ENCODE measurements around the gene HBP1.
A peak's percentile ranks its signal among the peaks of the same experiment; 100 is the strongest.
"Not testable (repeated sequence)": the region's sequence is repeated elsewhere in the genome, so short reads cannot be mapped to it uniquely, and the experiment has no call there.

Gene HBP1

DNA sequence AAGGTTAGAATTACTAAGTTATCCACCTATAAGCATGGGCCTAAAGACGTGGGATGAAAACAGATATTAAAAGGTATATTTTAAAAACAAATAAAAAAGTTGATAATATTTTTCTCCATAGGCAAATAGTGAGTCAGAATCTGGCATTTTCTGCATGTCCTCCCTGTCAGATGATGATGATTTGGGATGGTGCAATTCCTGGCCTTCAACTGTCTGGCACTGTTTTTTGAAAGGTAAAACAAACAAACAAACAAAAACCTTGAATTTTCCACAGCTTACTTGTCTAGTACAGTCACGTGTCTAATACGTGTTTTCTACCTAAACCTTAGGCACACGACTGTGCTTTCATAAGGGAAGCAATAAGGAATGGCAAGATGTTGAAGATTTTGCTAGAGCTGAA is 17.4 kb downstream of the HBP1 start:
- no peak for DNase-seq

DNA sequence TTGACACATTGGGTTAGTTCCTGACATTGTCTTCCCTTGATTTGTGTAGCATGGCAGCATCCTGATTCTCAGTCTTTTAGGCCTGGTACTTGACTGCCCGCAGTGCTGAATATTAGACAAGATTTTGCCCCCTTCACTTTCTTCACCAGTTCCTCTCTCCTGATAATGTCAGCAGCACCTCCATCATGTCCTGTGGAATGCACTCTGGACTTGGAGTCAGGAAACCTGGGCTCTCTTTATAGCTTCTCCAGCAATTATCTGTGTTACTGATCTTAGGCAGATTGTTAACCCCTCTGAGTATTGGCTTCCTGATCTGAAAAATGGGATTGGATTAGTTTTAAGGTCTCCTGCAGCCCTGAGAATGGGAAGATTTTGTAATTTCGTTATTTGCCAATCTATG is 19.0 kb downstream of the HBP1 start:
- no peak for DNase-seq

DNA sequence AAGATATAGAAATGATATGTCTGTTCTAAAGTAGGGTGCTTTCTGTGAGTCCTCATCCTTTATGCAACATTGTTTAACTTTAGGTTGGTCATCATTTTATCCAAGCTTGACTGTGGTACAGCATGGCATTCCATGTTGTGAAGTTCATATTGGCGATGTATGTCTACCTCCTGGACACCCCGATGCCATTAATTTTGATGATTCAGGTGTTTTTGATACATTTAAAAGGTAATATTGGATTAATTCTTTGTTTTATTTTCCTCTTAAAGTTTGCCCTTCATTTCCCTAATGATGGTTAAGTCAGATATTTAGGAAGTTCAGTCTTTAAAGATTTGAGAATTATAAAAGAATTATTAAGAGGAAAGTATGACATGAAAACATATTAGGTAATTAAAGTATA is 21.3 kb downstream of the HBP1 start:
- no peak for DNase-seq

DNA sequence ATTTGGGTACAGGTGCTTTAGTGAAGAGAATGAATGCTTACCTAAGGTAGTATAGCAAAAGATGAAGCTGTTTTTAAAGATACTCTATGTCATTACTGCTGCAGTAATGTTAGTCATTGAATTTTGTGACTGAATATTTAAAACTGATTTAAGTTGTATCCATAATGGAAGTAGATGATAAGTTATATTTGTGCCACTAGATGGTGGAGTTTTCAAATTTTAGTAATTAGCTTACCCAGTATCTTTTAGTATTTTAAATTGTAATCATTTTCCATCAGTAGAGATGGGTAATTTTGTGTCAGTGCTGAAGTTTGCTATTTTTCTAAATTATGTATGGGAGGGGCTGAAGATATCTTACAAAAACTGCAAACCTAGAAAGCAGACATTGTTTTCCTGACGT is 25.2 kb downstream of the HBP1 start:
- DNase-seq, result no peak

DNA sequence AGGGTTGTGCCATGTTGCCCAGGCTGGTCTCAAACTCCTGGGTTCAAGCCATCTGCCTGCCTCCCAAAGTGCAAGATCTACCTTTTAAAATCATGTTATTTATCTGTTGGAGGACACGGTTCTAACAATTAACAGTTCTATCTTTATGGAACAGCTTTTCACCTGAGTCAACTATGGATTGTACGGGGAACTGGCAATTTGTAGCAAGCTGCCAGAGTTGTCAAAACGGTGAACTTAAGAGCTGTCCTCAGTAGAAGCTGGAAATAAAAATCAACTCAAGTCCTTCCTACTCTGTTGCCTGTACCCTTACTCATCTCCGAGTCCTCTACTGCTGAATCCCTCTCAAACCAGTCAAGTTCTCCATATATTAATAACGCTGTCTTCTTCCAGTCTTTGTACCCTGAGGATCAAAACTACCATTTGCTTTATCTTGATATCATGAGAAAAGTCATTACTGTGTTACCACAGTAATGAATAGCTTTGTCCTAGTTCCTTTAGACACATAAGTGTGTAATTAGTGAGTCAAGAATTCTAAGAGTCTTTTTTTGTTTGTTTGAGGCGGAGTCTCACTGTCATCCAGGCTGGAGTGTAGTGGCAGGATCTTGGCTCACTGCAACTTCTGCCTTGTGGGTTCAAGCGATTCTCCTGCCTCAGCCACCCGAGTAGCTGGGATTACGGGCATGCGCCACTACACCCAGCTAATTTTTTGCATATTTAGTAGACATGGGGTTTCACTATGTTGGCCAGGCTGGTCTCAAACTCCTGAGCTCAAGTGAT is 28.2 kb downstream of the HBP1 start:
- DNase-seq, result no peak

DNA sequence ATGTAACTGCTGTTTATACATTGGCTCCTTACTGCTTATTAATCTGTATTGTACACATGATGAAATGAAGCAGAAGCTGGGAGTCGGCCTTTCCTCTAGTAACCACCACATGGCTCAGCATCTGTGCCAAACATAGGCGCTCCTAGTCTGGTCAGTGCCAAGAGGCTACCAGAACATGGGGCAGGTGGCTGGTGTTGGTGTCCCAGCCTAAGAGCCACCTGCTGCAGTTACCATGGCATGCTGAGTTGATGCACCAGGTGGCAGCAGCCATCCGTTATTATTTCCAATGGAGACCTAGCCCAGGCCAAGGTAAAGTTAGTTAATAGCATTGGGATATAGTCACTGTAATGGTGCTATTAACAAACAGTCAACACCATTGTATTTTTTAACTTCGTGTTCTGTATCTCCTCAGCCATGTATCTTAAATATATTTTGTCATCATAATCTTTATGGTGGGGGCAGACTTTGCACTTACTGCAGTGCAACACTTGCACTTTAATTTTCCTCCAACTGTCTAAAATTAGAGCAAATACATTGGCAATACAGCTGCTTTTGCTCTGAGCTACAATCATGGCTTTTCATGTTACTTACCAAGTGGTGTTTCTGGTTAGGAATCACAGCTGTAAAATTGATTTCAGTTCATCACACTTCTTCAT is 33.1 kb downstream of the HBP1 start:
- DNase-seq, result peak; percentile 25 to 35

DNA sequence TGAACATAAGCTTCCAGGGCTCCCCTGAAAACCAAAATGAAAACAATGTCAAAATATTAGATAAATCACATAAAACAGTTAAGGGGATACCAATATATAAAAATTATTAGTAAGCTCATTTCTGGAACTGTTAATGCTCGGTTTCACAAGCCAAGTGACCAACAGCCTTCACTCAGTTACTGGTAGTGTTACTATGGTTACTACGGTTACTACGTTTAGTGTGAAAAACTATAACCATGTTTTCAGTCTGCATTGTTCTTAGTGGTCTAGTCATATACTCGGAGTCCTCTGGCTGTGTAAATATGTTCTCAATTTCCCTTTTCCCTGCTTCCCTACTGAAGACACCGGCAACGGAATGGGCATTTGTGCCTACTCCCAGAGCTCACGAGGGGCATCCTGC is 34.8 kb downstream of the HBP1 start:
- DNase-seq, result no peak

DNA sequence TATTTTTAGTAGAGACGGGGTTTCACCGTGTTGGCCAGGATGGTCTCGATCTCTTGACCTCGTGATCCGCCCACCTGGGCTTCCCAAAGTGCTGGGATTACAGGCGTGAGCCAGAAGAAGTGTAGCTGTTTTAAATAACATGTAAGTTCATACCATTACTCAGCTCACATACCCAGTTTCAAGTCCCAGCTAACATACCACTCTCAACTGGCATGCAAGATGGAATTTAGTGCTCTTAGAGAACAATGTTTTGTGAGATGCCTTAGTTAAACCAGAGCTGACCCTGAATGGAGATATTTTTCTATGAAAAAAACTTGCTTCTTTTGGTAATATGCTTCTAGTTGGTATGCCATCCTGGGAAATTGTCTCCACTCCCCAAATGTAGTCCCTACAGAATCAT is 37.3 kb downstream of the HBP1 start:
- no peak for DNase-seq

DNA sequence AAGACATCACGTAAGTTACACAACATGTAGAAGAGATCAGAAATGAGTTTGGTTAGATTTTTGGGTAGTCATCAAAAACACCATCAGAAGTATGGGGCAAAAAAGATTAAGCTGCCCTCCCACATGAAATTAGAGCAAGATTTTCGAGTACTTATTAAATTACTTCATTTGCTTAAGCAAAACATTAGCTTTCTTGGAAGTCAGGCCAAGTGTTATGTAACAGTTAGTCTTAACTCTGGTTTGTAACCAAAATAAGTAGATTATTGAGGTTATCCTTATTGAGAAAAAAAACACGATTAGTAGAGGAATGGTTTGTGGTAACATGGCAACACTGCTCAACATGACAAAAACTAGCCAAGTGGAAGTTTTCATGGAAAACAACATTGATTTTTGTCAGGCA is 37.9 kb downstream of the HBP1 start:
- no peak for DNase-seq

DNA sequence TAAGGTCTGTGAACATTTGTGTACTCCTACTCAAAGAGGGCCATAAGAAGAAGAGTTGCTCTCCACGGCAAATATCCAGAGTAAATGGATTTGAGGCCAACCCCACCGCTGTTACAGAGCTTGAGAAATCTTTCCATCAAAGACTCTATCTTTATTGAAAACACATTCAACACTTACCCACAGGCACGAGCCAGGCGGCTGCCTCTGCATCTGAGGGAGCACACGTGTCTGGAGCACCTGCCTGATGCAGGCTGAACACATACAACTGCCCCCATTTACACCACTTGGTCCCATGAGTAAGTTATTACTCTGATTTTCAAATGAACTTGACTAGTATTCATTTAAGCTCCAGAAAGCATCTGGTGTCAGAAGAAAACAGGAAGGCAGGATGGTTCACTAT is 38.7 kb downstream of the HBP1 start:
- no peak for DNase-seq

DNA sequence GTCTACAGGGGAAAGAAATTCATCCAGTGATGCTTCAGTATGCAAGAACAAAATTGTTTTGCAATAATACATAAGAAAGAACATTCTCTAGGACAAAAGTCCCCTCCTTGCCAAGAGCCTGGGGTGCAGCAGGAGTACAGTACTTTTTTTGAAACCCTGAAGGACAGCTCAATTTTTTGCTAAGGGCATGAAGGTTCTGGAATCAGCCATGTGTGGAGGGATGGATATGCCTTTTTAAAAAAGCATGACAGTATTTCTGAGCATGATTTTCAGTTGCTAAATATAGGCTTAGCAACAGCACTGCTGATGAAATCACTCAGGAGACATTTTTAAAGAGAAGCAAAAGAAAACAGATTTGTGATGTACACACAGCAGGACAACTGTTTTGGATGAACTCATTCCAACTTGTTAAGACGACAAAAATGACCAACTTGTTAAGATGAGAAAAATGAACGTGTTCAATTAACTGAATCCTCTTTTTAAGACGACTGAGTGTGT is 39.3 kb downstream of the HBP1 start:
- DNase-seq, result no peak

DNA sequence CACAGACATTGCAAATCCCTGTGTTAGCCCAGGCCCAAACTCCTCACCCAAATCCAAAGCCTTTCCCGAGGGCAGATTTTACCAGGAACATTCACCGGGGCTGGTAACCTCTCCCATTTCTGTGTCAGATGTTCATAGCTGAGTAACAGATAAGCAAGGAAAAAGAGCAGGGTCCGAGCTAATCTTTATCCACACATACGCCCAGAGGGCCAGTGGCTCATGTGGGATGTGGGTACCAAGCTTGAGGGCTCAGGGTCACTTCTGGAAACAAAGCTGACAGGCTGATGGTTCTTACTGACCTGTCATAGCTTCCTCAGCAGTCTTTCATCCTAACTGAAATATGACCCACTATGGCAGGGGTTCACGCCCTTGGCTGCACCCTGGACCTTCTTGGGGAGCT is 39.8 kb downstream of the HBP1 start:
- DNase-seq, result no peak

DNA sequence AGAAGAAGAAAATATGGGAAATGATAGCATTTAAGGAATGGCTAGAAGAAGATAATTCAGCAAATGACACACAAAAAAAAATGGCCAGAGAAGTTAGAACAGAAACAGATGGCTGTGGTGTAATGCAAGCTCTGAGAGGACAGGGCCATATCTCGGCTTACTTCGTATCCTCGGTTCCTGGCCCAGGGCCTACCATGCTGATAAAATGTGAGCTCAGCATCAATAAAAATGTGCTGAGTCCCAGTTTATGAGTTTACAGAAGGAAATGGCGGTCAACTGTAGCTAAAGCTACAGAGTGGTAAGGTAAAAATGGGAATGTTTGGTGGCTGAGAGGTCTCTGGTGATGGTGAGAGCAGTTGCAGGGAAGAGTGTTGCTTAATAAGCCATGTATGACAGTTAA is 40.8 kb downstream of the HBP1 start:
- no peak for DNase-seq

DNA sequence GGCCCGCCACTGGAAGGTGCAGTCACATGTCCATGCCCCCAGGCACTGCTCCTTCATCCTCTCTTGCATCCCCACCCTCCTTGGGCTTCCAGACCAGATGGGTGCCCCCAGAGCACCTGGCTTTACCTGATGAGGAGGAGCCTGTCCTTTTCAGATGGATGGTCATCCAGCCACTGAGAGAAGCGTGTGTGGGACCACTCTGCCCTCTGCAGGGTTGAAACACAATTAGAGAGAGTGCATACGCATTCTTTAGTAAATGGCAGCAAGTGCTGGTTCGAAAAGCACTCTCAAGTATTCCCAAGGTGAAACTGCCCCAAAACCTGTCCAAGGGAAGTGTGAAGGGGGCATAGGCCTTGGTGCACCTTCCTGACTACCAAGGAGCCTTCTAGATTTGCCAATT is 41.6 kb downstream of the HBP1 start:
- no peak for DNase-seq

DNA sequence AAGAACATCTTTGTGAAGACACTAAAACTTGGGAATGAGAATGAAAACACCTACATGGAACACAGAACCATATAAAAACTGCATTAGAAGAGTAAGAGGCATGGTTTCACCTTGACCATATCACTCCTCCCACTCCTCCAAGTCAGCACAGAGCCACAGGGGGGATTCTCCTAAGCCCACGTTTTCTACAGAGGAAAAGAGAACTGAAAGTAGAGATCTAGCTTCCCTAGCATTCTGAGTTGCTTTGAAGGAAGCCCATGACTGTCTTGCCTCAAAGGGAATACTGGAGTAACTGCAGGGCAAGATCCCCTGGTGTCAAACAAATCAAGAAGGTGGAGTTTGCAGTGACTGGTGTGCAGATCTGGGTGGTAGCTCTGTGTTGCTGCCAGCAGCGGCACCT is 43.9 kb downstream of the HBP1 start:
- no peak for DNase-seq

DNA sequence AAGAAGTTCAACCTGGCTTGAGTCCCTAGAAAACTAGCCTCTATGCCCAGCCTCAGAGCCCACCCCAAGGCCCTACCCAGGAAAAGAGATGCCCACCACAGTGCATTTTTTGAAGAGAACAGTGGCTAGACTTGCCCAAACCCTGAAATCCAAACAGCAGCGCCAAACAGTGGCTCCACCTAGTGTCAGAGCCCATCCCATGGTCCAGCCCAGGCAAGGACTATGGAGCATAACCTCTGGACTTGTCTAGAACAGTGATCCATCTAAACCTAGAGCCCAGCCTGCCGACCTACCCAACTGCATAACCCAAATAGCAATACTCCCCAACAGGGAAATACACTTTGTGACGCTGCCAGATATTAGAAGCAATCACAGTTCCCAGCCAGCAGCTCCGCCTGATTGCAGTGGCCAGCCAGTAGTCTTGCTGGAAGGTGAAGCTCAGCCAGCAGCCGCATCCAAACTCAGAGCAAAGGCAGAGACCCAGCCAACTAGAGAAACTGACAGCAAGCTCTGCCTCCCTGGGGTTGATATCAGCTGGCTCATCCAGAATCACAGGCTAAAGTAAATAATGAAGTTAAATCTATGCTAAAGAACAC is 44.5 kb downstream of the HBP1 start:
- DNase-seq, result no peak

DNA sequence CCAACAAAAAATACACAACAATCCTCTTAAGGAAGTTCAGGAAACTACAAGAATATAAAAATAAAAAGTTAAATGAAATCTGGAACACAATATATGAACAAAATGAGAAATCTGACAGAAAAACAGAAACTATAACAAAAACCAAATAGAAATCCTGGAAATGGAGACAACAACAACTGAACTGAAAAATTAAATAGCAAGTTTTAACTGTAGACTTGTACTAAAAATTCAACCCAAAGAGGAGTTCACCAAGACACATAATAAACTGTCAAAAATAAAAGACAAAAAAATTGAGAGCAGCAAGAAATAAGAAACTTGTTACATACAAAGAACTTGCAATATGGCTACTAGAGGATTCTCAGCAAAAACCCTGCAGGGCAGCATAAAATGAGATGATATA is 45.1 kb downstream of the HBP1 start:
- DNase-seq, result no peak

DNA sequence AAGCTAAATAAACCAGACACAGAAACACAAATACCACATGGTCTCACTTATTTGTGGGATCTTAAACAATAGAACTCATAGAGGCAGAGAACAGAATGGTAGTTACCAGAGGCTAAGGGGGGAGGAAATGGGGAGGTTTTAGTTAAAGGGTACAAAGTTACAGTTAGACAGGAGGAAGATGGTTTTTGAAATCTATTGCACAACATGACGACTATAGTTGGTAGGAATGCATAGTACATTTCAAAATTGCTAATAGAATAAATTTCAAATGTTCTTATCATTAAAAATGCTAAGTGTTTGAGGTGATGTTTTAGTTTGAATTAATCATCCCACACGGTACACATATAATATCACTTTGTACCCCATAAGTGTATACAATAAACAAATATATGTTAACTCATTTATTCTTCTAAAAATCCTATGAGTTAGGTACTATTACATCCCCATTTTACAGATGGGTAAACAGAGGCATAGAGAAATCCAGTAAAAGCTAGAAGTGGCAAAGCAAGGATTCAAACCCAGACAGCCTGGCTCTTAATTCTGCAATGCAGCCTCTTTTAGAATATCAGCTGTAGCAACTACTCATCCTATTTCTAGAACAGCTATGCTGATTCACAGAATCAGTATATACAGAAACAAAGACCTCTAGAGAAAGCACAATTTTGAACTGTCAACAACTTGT is 50.9 kb downstream of the HBP1 start:
- no peak for DNase-seq

DNA sequence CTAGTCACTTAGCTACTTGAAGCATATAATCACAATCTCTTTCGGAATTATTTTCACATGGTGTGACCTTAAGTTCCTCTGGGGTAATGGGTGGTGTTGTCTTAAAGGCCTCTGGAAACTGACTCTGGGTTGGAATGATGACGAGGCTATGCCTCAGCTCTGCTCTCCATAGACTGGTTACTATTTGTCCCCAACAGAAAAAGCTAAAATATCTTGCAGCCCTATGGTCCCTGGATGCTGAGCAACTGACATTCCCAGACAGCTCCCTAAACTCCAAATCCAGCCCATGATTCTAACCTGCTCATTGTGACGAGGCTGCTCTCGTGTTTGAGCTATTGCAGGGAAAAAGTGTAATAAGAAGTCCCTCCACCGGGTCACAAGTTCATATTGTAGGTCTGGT is 51.6 kb downstream of the HBP1 start:
- DNase-seq, result no peak

DNA sequence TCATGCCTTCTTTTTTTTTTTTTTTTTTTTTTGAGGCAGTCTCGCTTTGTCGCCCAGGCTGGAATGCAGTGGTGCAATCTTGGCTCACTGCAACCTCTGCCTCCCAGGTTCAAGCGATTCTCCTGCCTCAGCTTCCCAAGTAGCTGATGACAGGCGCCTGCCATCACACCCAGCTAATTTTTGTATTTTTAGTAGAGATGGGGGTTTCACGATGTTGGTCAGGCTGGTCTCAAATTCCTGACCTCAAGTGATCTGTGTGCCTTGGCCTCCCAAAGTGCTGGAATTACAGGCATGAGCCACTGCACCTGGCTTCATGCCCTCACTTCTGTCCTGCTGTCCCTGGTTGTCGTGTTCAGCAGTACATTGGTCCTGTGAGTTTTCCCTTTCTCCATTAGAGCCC is 52.0 kb downstream of the HBP1 start:
- DNase-seq, result not testable (repeated sequence)

DNA sequence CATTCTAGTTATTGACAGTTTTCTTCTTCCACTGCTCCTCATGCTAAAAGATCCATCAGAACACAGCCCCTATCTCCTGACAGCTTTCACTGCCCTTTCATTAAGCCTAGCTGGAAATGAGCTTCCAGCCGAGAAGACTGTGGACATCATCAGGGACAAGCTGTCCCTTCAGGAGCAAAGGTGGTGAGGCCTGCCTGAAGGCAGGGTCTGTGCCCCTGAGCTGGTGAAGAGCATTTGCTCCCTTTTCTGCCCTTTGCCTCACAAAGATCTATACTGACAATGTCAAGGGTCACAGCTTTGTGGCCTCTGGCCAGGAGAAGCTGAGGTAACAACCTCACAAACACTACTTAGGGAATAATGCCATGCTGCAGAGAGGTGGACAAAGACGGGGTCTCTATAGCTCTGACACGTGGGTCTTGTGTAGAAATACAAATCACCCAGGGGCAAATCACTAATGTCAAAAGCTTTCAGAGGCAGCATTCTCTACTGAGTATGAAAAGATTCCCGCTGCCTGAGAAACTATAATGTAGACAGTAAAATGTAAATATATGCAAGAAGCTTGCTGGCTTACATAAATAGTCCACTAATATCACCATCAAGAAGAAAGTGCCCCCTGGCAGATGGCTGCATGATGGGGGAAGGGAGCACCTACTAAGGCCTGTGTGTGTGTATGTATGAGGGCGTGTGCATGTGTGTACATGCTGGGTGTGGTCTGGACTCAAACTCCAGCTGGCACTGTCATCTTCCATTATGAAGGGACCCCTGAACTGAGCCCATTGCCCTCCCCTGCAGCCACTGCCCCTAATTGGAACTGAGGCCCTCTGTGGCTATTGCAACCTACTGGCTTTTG is 55.8 kb downstream of the HBP1 start:
- DNase-seq, result no peak

DNA sequence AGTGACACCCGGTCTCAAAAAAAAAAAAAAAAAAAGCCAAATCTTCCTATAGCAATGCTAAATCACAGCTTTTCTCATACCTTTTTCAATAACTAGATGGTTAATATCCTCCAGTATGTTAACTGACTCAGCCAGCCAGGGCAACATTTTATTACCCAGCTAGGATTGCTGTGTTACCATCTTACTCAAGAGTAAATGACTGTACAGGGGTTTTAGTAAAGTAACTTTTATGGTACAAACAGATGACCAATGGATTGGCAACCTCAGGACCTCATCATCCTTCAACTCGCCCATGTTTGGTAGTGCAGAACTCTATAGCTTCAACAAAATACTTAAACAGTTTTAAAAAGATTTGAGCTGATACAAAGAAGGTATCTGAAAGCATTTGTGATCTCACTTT is 59.5 kb downstream of the HBP1 start:
- no peak for DNase-seq

DNA sequence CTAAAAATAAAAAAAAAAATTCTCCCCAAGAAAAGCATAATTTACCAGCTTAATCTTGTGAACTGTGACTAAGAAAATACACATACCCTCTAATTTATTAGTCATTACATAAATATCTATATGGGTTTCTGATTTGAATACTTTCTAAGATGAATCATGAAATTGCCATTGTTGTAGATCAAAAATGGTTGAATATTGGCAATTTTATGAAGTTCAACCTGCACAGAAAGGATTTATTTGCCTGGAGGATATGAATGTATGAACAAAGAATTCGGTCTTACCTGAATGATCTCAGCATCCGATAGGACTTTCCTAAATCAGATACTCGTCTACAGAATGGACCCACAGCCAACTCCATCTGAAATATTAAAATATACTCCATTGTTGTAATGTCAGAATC is 61.5 kb downstream of the HBP1 start:
- DNase-seq, result no peak
